Gastrocnemius medialis (tissue), 4 donors: ENCODE results near the gene ALG12. TPM values are rescaled to one million over a fixed set of nuclear protein-coding genes. Genes with fewer than 3 reads are reported as not detected.
A peak's percentile ranks its signal among the peaks of the same experiment; 100 is the strongest.
"Not testable (repeated sequence)": the region's sequence is repeated elsewhere in the genome, so short reads cannot be mapped to it uniquely, and the experiment has no call there.

Experiments
- ATAC-seq, 2 donors: fragments of 150-250 bp; one replicate each; pipeline ENCODE4 v1.9.1; 2016
- DNase-seq, 2 donors: peaks; one replicate each; pipeline ENCODE4 v3.0.0-alpha.2; 2019
- H3K27ac ChIP-seq, 4 donors: fragments of 200-600 bp; sonication (generic); 1 replicate in 1 of 4; 2 replicates in 3 of 4; pipeline ENCODE4 v1.5.1; 2016 to 2018; ENCODE audit warnings: mild to moderate bottlenecking in 2 of 4, moderate library complexity in 1 of 4
- H3K27me3 ChIP-seq, 3 donors: fragments of 200-600 bp; sonication (generic) in 2 of 3; 1 replicate in 1 of 3; 2 replicates in 2 of 3; pipeline versions ENCODE4 v1.5.1 to v1.6.0; 2016 to 2019; ENCODE audit warnings: mild to moderate bottlenecking in 1 of 3, moderate library complexity in 1 of 3
- H3K36me3 ChIP-seq, 2 donors: fragments of 200-600 bp; sonication (generic) in 1 of 2; one replicate each; pipeline ENCODE4 v1.5.1; 2017 to 2018
- H3K4me1 ChIP-seq, 2 donors: fragments of 200-600 bp; sonication (generic) in 1 of 2; one replicate each; pipeline ENCODE4 v1.5.1; 2016 to 2017; ENCODE audit warnings: mild to moderate bottlenecking in 2 of 2
- H3K4me3 ChIP-seq, 4 donors: fragments of 200-600 bp; sonication (generic) in 3 of 4; 1 replicate in 1 of 4; 2 replicates in 3 of 4; pipeline ENCODE4 v1.5.1; 2016 to 2019; ENCODE audit warnings: mild to moderate bottlenecking in 2 of 4
- H3K9me3 ChIP-seq, 3 donors: fragments of 200-600 bp; sonication (generic) in 2 of 3; 1 replicate in 1 of 3; 2 replicates in 2 of 3; pipeline ENCODE4 v1.5.1; 2016 to 2019
- POLR2A ChIP-seq, 2 donors: fragments of 450-650 bp; IDR thresholded peaks; one replicate each; pipeline ENCODE4 v1.6.1; 2017; ENCODE audit warnings: antibody characterized with exemption in 2 of 2, mild to moderate bottlenecking in 2 of 2, moderate library complexity in 2 of 2
- in situ Hi-C, 4 donors: fragments of 200-750 bp; cut with MboI; loops; one replicate each; pipeline versions ENCODE4 v1.15.0 to v1.8.0; 2017; ENCODE audit warnings: low sequenced_read_pairs in 4 of 4
- intact Hi-C: fragments of 100-400 bp; cut with DNase I; formaldehyde crosslinking; loops from one replicate; pipeline ENCODE4 v1.15.1; 2023; ENCODE audit warnings: low total_unique reads
- microRNA-seq, 2 donors: library from miRNA; unstranded; fragments of <30 nt; microRNA quantifications; one replicate each; pipeline ENCODE4, GENCODE V29; 2016; ENCODE audit warnings: borderline replicate concordance in 2 of 2
- total RNA-seq, 4 donors: library from RNA; depleted of rRNA; stranded (reverse); fragments of >200 nt; gene quantifications; one replicate each; pipeline versions ENCODE4 v1.1.0 to v1.2.3, GENCODE V29; 2016
- TF ChIP-seq, protein P1 (sequence below), 5 experiments: fragments of 450-650 bp in 3 of 5; fragments of 200-600 bp in 2 of 5; sonication (generic) in 2 of 5; IDR thresholded peaks in 4 of 5; conservative IDR thresholded peaks in 1 of 5; 1 replicate in 4 of 5; 2 replicates in 1 of 5; pipeline ENCODE4 v1.5.1; 2016 to 2019; ENCODE audit warnings: antibody characterized with exemption in 5 of 5, mild to moderate bottlenecking in 3 of 5, moderate library complexity in 3 of 5

The ALG12 gene
- total RNA-seq, 4 donors from 2014 or later = 6.4 to 9.6 (median 8.2) TPM

GRCh38 chr22:49852898-49853894 is 65.0 kb downstream of the ALG12 start, which contains the start of gene ZBED4:
Gene ZBED4, plus strand, starts transcription at chr22:49853844. Its CDS starts 29,819 bp downstream, at chr22:49883663.
- Histone ChIP-seq H3K4me1 (peaks cover 25 to 35% of the 10 kb centered on the region in 2 donors), H3K27ac (peak within 1 kb of the TSS; percentile 83 to 92 (median 86)), H3K36me3 (no peaks in the 10 kb centered on the region), H3K9me3 (no peaks in the 10 kb centered on the region), H3K4me3 (peak within 1 kb of the TSS; percentile 66 to 82 (median 73)), H3K27me3 (peaks cover 26 to 27% (median 26%) of the 10 kb centered on the region in 3 donors)
- intact Hi-C loops (loop anchor here (1.0 to 10.0 kb wide), 6 partner anchors 25 to 652 kb away; partner anchors contain the start of genes ALG12, CRELD2, LMF2 and NCAPH2), in situ Hi-C loops (loop anchor here in 1 of 4 donors (10.0 kb wide), 1 partner anchor 62 kb away; the partner anchor contains the start of genes ALG12 and CRELD2)
- ATAC-seq = peak; percentile 88 to 90
- TF ChIP-seq, protein P1, sequence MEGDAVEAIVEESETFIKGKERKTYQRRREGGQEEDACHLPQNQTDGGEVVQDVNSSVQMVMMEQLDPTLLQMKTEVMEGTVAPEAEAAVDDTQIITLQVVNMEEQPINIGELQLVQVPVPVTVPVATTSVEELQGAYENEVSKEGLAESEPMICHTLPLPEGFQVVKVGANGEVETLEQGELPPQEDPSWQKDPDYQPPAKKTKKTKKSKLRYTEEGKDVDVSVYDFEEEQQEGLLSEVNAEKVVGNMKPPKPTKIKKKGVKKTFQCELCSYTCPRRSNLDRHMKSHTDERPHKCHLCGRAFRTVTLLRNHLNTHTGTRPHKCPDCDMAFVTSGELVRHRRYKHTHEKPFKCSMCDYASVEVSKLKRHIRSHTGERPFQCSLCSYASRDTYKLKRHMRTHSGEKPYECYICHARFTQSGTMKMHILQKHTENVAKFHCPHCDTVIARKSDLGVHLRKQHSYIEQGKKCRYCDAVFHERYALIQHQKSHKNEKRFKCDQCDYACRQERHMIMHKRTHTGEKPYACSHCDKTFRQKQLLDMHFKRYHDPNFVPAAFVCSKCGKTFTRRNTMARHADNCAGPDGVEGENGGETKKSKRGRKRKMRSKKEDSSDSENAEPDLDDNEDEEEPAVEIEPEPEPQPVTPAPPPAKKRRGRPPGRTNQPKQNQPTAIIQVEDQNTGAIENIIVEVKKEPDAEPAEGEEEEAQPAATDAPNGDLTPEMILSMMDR (IDR thresholded peaks at IDR 0.05 in 4 of 5, conservative IDR thresholded peaks at IDR 0.05 in 1 of 5) = no peak
- TF ChIP-seq POLR2A (IDR thresholded peaks at IDR 0.05) = peak; percentile 74 to 82
- DNase-seq = peak; percentile 91 to 96

GRCh38 chr22:49852568-49852897 is 65.7 kb downstream of the ALG12 start:
- Histone ChIP-seq H3K4me1 (peaks cover 25 to 39% of the 10 kb centered on the region in 2 donors), H3K27ac (peak overlapping the region; percentile 83 to 92 (median 86)), H3K4me3 (peak overlapping the region; percentile 66 to 82 (median 73)), H3K27me3 (peaks cover 32 to 34% (median 33%) of the 10 kb centered on the region in 3 donors)
- DNase-seq, H3K9me3 ChIP-seq, H3K36me3 ChIP-seq, ATAC-seq: not testable (repeated sequence)
- in situ Hi-C loops = loop anchor here in 1 of 4 donors (10.0 kb wide), 1 partner anchor 62 kb away; the partner anchor contains the start of genes ALG12 and CRELD2
- intact Hi-C loops = loop anchor here (2.0 to 10.0 kb wide), 4 partner anchors 64 to 652 kb away; partner anchors contain the start of genes ALG12, CRELD2, LMF2 and NCAPH2

DNA sequence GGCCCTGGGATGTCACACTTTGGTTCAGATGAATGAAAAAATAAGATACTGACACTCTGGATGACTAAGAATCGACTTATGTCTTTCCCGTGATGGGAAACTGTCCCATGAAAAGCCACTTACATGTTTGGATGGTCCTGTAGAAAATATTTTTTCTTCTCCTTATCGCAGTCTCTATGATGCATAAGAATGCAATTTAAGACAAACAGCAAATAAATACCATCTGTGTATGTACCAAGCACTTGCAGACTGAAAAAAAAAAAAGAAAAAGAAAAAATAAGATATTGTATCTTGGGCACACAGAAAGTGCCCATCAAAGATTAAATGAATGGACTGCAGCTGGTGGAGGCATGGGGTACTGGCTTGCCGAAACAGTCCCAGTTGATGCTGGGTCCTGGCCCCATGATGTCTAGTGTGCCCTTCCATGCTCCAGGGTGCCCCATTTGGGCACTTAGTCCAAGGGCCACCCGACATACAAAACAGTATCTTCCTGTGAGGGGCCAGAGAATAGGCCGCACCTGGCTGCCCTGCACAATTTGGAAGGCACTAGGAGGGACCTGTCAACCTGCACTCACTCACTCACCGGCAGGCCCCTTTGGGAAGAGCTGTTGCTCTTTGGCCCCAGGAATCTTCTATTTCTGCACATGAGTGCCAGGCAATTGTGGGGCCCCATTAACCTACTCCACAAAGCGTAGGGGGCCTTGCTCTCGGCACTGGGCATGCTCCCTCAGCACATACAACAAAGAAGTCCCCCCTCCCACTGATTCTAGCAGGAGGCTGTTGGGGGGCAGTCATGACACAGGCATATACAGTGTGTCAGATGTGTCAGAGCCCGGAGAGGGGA is 67.1 kb downstream of the ALG12 start:
- Histone ChIP-seq H3K27me3 (peaks cover 34 to 39% (median 36%) of the 10 kb centered on the region in 3 donors), H3K4me1 (peaks cover 25 to 39% of the 10 kb centered on the region in 2 donors), H3K4me3 (no peak overlapping the region), H3K27ac (no peak overlapping the region), H3K36me3 (no peaks in the 10 kb centered on the region), H3K9me3 (no peaks in the 10 kb centered on the region)
- DNase-seq = no peak
- intact Hi-C loops (loop anchor here (10.0 kb wide), 1 partner anchor 654 kb away; the partner anchor contains the start of genes LMF2 and NCAPH2), in situ Hi-C loops (loop anchor here in 1 of 4 donors (10.0 kb wide), 1 partner anchor 64 kb away; the partner anchor contains the start of genes ALG12 and CRELD2)
- TF ChIP-seq POLR2A (IDR thresholded peaks at IDR 0.05) = no peak
- TF ChIP-seq, protein P1 (IDR thresholded peaks at IDR 0.05 in 4 of 5, conservative IDR thresholded peaks at IDR 0.05 in 1 of 5) = no peak
- ATAC-seq = no peak

Small RNA genes within 50 kb of the gene (microRNA-seq; reads per million reads assigned to microRNA genes)
- 0 to 0.85 reads per million in 2 donors for gene MIR6821

Other genes starting within 250 kb of the ALG12 start
- 10 to 100 TPM; 15.6 to 25.2 (median 18.1) TPM for gene BRD1, start 90.6 kb downstream of the ALG12 start, total RNA-seq
- 1 to 10 TPM; 6.7 to 8.4 (median 7.5) TPM for gene ZBED4, start 64.6 kb downstream of the ALG12 start, total RNA-seq
- 10 to 100 TPM in 3 of 4 donors, 1 to 10 TPM in 1; 8.9 to 15.0 (median 13.0) TPM for gene CRELD2, start 196 bp upstream of the ALG12 start, total RNA-seq
- 100 to 1,000 TPM; 165 to 327 (median 188) TPM for gene PIM3, start 42.3 kb upstream of the ALG12 start, total RNA-seq
- not detected for gene IL17REL, start 94.3 kb upstream of the ALG12 start, total RNA-seq
- gene TTLL8, start 139.9 kb upstream of the ALG12 start, total RNA-seq = not detected
- under 1 TPM in 1 of 4 donors, not detected in 3; 0.42 TPM for gene MLC1, start 167.0 kb upstream of the ALG12 start, total RNA-seq
- under 1 TPM in 1 of 4 donors, not detected in 3; 0.25 TPM for gene MOV10L1, start 171.6 kb upstream of the ALG12 start, total RNA-seq